ENCODE results near the gene SLC35A5. TPM values are rescaled to one million over a fixed set of nuclear protein-coding genes. Genes with fewer than 3 reads are reported as not detected.

Gene SLC35A5
- total RNA-seq, 1 donor from 2014 or later: 31.6 TPM

DNA sequence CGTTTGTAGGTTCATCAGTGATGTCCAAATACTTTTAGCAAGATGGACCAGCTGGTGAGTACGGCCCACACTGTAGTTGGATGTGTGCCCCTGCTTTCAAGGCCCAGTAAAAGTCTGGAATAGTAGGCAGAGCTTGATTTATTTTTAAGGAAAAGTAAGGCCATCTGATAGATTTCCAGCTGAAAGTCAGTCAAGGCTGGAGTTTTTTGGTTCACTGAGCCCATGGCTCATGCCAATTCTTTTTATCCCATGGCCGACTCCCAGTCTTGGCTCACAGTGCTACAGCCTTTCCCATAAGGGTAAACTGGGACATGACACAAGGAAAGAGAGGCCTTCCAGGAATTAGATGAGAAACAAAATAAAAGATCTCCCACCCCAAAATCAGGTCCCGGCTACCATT, 65.6 kb downstream of the SLC35A5 start:
- no peaks in the 10 kb centered on the region for H3K9me3 Mint-ChIP-seq
- peak overlapping the region; percentile 4 for H3K4me3 Mint-ChIP-seq
- peaks cover 31% of the 10 kb centered on the region for H3K36me3 Mint-ChIP-seq
- peaks cover under 1% of the 10 kb centered on the region for H3K4me1 Mint-ChIP-seq (ENCODE audit: unreplicated experiment)
- no peak for DNase-seq (ENCODE audit: extremely low spot score, unreplicated experiment)
- H3K27me3 Mint-ChIP-seq: no peaks in the 10 kb centered on the region
- peak overlapping the region; percentile 46 for H3K27ac Mint-ChIP-seq
- TF ChIP-seq, protein P1, sequence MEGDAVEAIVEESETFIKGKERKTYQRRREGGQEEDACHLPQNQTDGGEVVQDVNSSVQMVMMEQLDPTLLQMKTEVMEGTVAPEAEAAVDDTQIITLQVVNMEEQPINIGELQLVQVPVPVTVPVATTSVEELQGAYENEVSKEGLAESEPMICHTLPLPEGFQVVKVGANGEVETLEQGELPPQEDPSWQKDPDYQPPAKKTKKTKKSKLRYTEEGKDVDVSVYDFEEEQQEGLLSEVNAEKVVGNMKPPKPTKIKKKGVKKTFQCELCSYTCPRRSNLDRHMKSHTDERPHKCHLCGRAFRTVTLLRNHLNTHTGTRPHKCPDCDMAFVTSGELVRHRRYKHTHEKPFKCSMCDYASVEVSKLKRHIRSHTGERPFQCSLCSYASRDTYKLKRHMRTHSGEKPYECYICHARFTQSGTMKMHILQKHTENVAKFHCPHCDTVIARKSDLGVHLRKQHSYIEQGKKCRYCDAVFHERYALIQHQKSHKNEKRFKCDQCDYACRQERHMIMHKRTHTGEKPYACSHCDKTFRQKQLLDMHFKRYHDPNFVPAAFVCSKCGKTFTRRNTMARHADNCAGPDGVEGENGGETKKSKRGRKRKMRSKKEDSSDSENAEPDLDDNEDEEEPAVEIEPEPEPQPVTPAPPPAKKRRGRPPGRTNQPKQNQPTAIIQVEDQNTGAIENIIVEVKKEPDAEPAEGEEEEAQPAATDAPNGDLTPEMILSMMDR (conservative IDR thresholded peaks at IDR 0.05): no peak

DNA sequence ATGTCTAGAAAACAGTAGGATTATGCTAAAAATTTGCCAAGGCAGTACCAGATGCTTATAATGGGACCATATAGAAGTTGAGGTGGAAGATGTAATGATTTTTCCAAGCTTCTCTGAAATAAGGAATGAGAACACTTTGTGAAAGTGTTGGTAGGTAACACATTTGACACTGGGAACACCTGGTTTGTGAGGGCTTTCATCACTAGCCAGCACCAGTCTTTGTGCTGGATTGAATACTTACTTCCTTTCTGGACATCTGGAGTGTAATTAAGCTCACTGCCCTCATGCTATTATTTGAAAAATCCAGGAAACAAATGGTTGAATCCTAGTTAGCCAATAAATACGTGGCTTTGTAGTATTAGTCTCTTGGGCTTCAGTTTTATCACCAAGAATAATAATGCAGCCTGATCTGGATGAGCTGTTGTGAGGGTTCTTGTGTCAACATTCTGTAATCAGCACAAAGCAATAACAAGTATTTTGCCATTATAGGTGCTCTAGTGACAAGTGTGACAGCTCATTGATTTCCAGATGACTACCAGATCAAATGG, 66.1 kb downstream of the SLC35A5 start:
- H3K4me3 Mint-ChIP-seq: no peak overlapping the region
- no peaks in the 10 kb centered on the region for H3K9me3 Mint-ChIP-seq
- peaks cover 6% of the 10 kb centered on the region for H3K4me1 Mint-ChIP-seq (ENCODE audit: unreplicated experiment)
- no peaks in the 10 kb centered on the region for H3K27me3 Mint-ChIP-seq
- H3K27ac Mint-ChIP-seq: no peak overlapping the region
- TF ChIP-seq, protein P1 (conservative IDR thresholded peaks at IDR 0.05): no peak
- DNase-seq (ENCODE audit: extremely low spot score, unreplicated experiment): no peak
- peaks cover 35% of the 10 kb centered on the region for H3K36me3 Mint-ChIP-seq

DNA sequence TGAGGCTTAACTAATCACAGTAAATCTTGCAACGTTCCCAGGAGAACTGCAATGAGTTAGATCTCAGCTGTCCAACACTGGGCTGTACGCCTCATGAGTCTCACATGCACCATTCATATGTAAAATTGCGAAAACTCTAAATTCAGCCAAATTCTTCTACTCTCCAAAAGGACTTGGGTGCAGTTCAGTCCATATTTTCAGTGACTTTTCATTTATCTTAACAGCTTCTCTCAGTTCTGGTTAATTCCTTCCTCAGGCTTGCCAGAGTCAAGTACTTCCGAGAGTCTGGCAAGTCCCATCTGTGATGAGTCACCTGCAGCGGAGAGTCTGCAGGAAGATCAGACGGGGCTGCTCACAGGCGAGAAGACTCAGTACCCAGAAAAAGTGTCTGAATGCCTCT, 67.6 kb downstream of the SLC35A5 start:
- Mint-ChIP-seq H3K4me3 (no peak overlapping the region), H3K27ac (no peak overlapping the region), H3K27me3 (no peaks in the 10 kb centered on the region), H3K36me3 (peaks cover 39% of the 10 kb centered on the region), H3K9me3 (no peaks in the 10 kb centered on the region), H3K4me1 (ENCODE audit: unreplicated experiment) (peaks cover 20% of the 10 kb centered on the region)
- DNase-seq (ENCODE audit: extremely low spot score, unreplicated experiment): no peak
- TF ChIP-seq, protein P1 (conservative IDR thresholded peaks at IDR 0.05): no peak

DNA sequence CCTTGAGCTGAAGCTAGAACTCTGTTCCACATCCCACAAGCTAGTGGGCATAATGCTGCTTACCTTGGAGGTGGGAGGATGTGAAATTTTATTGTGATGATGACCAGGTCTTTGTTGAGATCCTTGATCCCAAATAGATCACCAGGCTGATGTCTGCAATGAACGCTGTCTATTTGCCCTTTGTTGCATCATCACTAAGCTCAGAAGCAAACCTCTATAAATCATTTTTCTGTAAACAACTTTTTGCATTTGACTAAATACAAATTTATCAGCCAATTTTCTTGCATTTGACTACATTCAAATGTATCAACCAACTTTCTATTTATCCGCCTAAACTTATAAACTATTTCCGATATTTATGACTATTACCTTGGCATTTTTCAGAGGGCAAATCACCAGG, 69.4 kb downstream of the SLC35A5 start:
- H3K36me3 Mint-ChIP-seq: peaks cover 32% of the 10 kb centered on the region
- peaks cover 36% of the 10 kb centered on the region for H3K4me1 Mint-ChIP-seq (ENCODE audit: unreplicated experiment)
- peaks cover 5% of the 10 kb centered on the region for H3K9me3 Mint-ChIP-seq
- TF ChIP-seq, protein P1 (conservative IDR thresholded peaks at IDR 0.05): no peak
- H3K27me3 Mint-ChIP-seq: no peaks in the 10 kb centered on the region
- no peak overlapping the region for H3K4me3 Mint-ChIP-seq
- H3K27ac Mint-ChIP-seq: no peak overlapping the region
- no peak for DNase-seq (ENCODE audit: extremely low spot score, unreplicated experiment)

DNA sequence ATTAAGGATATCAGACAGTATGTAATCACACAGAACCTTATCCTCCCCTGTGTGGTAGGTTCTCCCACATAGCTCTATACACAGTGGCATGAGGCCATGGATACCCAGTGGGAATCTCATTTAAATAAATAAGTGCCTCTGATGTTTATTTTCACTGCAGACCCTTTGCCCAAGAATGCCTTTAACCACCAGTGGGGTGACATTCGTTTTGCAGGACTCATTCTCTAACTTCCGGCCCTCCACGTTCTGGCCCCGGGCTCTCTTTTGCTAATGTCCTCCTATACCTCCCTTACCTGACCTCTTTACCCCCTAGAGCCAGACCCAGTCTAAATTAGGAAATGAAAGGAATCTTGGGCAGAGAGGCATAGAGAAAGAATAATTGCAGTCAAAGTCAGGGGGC, 70.8 kb downstream of the SLC35A5 start:
- Mint-ChIP-seq H3K27ac (no peak overlapping the region), H3K9me3 (peaks cover 5% of the 10 kb centered on the region), H3K4me1 (ENCODE audit: unreplicated experiment) (peaks cover 43% of the 10 kb centered on the region), H3K36me3 (peaks cover 32% of the 10 kb centered on the region), H3K27me3 (no peaks in the 10 kb centered on the region), H3K4me3 (peak overlapping the region; percentile 12)
- TF ChIP-seq, protein P1 (conservative IDR thresholded peaks at IDR 0.05): no peak
- no peak for DNase-seq (ENCODE audit: extremely low spot score, unreplicated experiment)

DNA sequence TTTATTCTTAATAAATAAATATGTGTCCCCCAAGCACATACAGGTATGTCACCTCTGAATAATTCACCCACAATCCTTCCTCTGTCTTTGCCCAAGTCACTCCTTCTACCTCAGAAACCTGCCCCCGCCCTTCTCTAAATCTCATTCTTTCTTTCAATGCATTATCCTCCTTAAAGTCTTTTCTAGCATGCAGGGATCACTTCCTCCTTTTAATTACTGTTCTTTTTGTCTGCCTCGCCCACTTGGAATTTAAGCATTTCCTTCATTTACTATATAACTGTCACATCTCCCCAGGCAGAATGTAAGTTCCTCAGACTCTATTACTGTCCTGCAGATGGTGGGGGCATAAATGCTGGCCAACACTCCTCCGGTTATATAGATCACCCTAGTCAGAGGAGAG, 71.3 kb downstream of the SLC35A5 start:
- DNase-seq (ENCODE audit: extremely low spot score, unreplicated experiment): no peak
- TF ChIP-seq, protein P1 (conservative IDR thresholded peaks at IDR 0.05): no peak
- Mint-ChIP-seq H3K27me3 (no peaks in the 10 kb centered on the region), H3K27ac (peak overlapping the region; percentile 38), H3K36me3 (peaks cover 35% of the 10 kb centered on the region), H3K4me1 (ENCODE audit: unreplicated experiment) (peaks cover 47% of the 10 kb centered on the region), H3K4me3 (peak overlapping the region; percentile 21), H3K9me3 (peaks cover 5% of the 10 kb centered on the region)
